Astrocyte (in vitro differentiated cells and primary cell): ENCODE results near the gene ARMH3. TPM values are rescaled to one million over a fixed set of nuclear protein-coding genes. Genes with fewer than 3 reads are reported as not detected.

Experiments
- DNase-seq: peaks from one replicate; pipeline ENCODE4 v3.0.0-alpha.2; 2010; ENCODE audit warnings: low read depth
- FAIRE-seq: peaks from 2 replicates; lab custom pipeline; 2011; peaks lifted over from hg19 to GRCh38; lab: Jason Lieb, UNC
- H2AFZ ChIP-seq: 2 replicates; pipeline ENCODE4 v1.6.0; 2012; ENCODE audit warnings: low read depth, low read length, inconsistent platforms
- H3K27ac ChIP-seq: 2 replicates; pipeline ENCODE4 v1.5.1; 2011; ENCODE audit warnings: low read depth, low read length, inconsistent platforms
- H3K27me3 ChIP-seq: 2 replicates; pipeline ENCODE4 v1.6.0; 2011; ENCODE audit warnings: low read length, inconsistent platforms; ENCODE audit not compliant: insufficient read depth
- H3K36me3 ChIP-seq: 2 replicates; pipeline ENCODE4 v1.5.1; 2011; ENCODE audit warnings: low read length, inconsistent platforms; ENCODE audit not compliant: insufficient read depth
- H3K4me1 ChIP-seq: 2 replicates; pipeline ENCODE4 v1.5.1; 2011; ENCODE audit warnings: low read length, inconsistent platforms; ENCODE audit not compliant: insufficient read depth
- H3K4me2 ChIP-seq: 2 replicates; pipeline ENCODE4 v1.6.0; 2012; ENCODE audit warnings: low read length, inconsistent platforms
- H3K4me3 ChIP-seq: 2 replicates; pipeline ENCODE4 v1.5.1; 2011; ENCODE audit warnings: low read depth, mild to moderate bottlenecking, low read length, inconsistent platforms; ENCODE audit not compliant: insufficient read depth
- H3K79me2 ChIP-seq: 2 replicates; pipeline ENCODE4 v1.6.0; 2012; ENCODE audit warnings: mild to moderate bottlenecking, low read length, inconsistent platforms; ENCODE audit not compliant: insufficient read depth
- H3K9ac ChIP-seq: 2 replicates; pipeline ENCODE4 v1.6.0; 2012; ENCODE audit warnings: mild to moderate bottlenecking, low read length, inconsistent platforms
- H3K9me3 ChIP-seq: 2 replicates; pipeline ENCODE4 v1.5.1; 2012; ENCODE audit warnings: low read depth, mild to moderate bottlenecking, low read length, inconsistent platforms; ENCODE audit not compliant: insufficient read depth
- H4K20me1 ChIP-seq: 2 replicates; pipeline ENCODE4 v1.6.0; 2012; ENCODE audit warnings: low read length, inconsistent platforms; ENCODE audit not compliant: insufficient read depth
- H3K27ac Mint-ChIP-seq: one replicate; pipeline ENCODE4 v1.8.0; 2021; ENCODE audit warnings: mild to moderate bottlenecking, mixed read lengths; ENCODE audit not compliant: unreplicated experiment
- H3K27me3 Mint-ChIP-seq: one replicate; pipeline ENCODE4 v1.8.0; 2021; ENCODE audit warnings: low read depth, mixed read lengths; ENCODE audit not compliant: unreplicated experiment
- H3K36me3 Mint-ChIP-seq: one replicate; pipeline ENCODE4 v1.8.0; 2021; ENCODE audit warnings: low read depth, mixed read lengths; ENCODE audit not compliant: unreplicated experiment
- H3K4me1 Mint-ChIP-seq: one replicate; pipeline ENCODE4 v1.8.0; 2021; ENCODE audit warnings: low read depth, mixed read lengths; ENCODE audit not compliant: unreplicated experiment
- H3K4me3 Mint-ChIP-seq: one replicate; pipeline ENCODE4 v1.8.0; 2021; ENCODE audit warnings: mild to moderate bottlenecking, moderate library complexity, mixed read lengths; ENCODE audit not compliant: unreplicated experiment
- H3K9me3 Mint-ChIP-seq: one replicate; pipeline ENCODE4 v1.8.0; 2021; ENCODE audit warnings: mild to moderate bottlenecking, mixed read lengths; ENCODE audit not compliant: unreplicated experiment
- EZH2 ChIP-seq: IDR thresholded peaks from 2 replicates; pipeline ENCODE4 v1.6.1; 2012; ENCODE audit warnings: mild to moderate bottlenecking, low read length, inconsistent platforms; ENCODE audit not compliant: insufficient read depth
- total RNA-seq: library from RNA; stranded (reverse); gene quantifications from 2 replicates; pipeline ENCODE4 v1.2.1, GENCODE V29; 2021
- TF ChIP-seq, protein P1 (sequence below): IDR thresholded peaks from 2 replicates; pipeline ENCODE4 v1.5.1; 2011; ENCODE audit warnings: low read depth, mild to moderate bottlenecking, inconsistent platforms, low read length, moderate library complexity; ENCODE audit not compliant: insufficient read depth

ARMH3 gene
- total RNA-seq, 1 donor from 2014 or later, result 22.6 TPM

DNA sequence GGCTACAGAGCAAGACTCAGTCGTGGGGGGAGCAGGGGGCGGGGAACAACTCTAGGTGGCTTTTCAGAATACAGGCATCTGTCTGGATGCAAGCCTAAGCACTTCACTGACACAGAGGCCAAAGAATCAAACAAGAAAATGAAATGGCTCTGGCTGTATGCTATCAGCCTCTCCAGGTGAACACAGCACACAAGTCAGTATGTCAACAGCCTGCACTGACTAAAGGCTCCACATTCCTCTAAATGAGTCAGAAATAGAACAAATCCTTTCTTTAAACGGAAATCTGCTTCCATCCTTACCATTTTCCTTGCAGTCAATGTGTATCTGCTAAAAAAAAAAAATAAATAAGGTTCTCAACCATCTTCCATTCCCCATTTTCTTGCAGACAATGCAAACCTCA, 88.3 kb downstream of the ARMH3 start:
- H3K79me2 ChIP-seq, result no peaks in the 10 kb centered on the region
- no peak overlapping the region for H3K4me3 Mint-ChIP-seq
- no peak for TF ChIP-seq EZH2
- TF ChIP-seq, protein P1, sequence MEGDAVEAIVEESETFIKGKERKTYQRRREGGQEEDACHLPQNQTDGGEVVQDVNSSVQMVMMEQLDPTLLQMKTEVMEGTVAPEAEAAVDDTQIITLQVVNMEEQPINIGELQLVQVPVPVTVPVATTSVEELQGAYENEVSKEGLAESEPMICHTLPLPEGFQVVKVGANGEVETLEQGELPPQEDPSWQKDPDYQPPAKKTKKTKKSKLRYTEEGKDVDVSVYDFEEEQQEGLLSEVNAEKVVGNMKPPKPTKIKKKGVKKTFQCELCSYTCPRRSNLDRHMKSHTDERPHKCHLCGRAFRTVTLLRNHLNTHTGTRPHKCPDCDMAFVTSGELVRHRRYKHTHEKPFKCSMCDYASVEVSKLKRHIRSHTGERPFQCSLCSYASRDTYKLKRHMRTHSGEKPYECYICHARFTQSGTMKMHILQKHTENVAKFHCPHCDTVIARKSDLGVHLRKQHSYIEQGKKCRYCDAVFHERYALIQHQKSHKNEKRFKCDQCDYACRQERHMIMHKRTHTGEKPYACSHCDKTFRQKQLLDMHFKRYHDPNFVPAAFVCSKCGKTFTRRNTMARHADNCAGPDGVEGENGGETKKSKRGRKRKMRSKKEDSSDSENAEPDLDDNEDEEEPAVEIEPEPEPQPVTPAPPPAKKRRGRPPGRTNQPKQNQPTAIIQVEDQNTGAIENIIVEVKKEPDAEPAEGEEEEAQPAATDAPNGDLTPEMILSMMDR, result no peak
- H3K27me3 Mint-ChIP-seq, result no peaks in the 10 kb centered on the region
- no peaks in the 10 kb centered on the region for H3K9me3 Mint-ChIP-seq
- no peaks in the 10 kb centered on the region for H3K9me3 ChIP-seq
- no peak overlapping the region for H2AFZ ChIP-seq
- DNase-seq (peak; percentile 52), FAIRE-seq (no peak)
- peaks cover 6% of the 10 kb centered on the region for H3K36me3 ChIP-seq
- no peak overlapping the region for H3K4me3 ChIP-seq
- no peaks in the 10 kb centered on the region for H4K20me1 ChIP-seq
- no peaks in the 10 kb centered on the region for H3K27me3 ChIP-seq
- peaks cover 5% of the 10 kb centered on the region for H3K4me1 Mint-ChIP-seq
- H3K27ac Mint-ChIP-seq, result no peak overlapping the region
- peak overlapping the region; percentile 11 for H3K4me2 ChIP-seq
- no peak overlapping the region for H3K9ac ChIP-seq
- peaks cover 8% of the 10 kb centered on the region for H3K4me1 ChIP-seq
- H3K27ac ChIP-seq, result no peak overlapping the region
- H3K36me3 Mint-ChIP-seq, result peaks cover 4% of the 10 kb centered on the region

DNA sequence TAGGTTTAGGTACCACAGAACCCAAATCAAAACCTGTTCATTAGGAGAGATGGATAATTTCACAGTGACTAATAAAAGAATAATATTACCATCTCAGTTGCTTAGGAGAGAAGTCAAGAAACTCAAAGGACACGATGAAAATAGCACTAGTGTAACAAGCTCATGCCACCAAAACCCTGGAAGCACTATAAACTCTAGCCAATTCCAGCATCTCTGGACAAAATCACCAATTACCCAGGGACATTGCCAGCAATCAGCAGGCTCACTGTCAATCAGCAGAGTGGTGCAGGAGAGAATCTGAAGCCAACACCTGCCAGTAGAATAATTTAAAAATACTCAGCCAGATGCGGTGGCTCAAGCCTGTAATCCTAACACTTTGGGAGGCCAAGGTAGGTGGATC, 88.9 kb downstream of the ARMH3 start:
- H3K36me3 Mint-ChIP-seq, result peaks cover 2% of the 10 kb centered on the region

DNA sequence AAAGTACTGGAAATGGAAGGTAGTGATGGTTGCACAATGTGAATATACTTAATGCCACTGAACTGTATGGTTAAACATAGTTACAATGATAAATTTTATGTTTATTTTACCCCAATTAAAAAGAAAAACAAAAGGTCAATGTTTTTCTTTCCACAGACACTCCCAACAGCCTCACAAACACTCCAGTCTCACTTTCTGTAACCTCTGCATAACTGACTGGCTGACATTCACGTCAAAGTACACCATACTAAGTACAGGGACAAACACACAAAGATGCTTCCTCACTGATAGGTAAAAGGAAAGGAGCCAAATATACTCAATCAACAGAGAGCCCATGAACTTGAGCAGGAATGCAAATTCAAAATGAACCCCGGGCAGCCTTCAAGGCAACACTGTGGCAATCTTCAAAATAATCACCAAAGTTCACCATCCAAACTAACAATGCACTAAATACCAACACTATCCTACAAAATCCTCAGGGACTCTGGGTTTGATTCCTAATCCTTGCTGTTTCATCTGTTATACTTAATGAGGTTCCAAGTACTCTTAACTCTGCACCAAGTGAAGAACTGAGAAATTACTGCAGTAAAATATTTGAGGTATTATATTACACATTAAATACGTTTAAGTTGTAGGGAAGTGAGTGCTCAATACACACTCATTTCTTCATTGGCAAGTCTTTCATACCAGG, 90.8 kb downstream of the ARMH3 start:
- H3K4me1 ChIP-seq, result peaks cover 15% of the 10 kb centered on the region
- no peak overlapping the region for H3K4me2 ChIP-seq
- H3K27me3 ChIP-seq, result no peaks in the 10 kb centered on the region
- no peaks in the 10 kb centered on the region for H3K9me3 ChIP-seq
- H3K79me2 ChIP-seq, result no peaks in the 10 kb centered on the region
- no peaks in the 10 kb centered on the region for H3K9me3 Mint-ChIP-seq
- H3K36me3 Mint-ChIP-seq, result peaks cover 4% of the 10 kb centered on the region
- peaks cover 10% of the 10 kb centered on the region for H3K4me1 Mint-ChIP-seq
- H3K4me3 Mint-ChIP-seq, result no peak overlapping the region
- H4K20me1 ChIP-seq, result no peaks in the 10 kb centered on the region
- H3K4me3 ChIP-seq, result no peak overlapping the region
- peaks cover 7% of the 10 kb centered on the region for H3K36me3 ChIP-seq
- DNase-seq (no peak), FAIRE-seq (no peak)
- H2AFZ ChIP-seq, result no peak overlapping the region
- H3K27ac ChIP-seq, result no peak overlapping the region
- H3K27ac Mint-ChIP-seq, result no peak overlapping the region
- H3K9ac ChIP-seq, result no peak overlapping the region
- TF ChIP-seq, protein P1, result no peak
- TF ChIP-seq EZH2, result no peak
- H3K27me3 Mint-ChIP-seq, result no peaks in the 10 kb centered on the region

More for the DNA sequence above, 88.9 kb downstream of the ARMH3 start:
- DNase-seq, result no peak
- H3K27me3 ChIP-seq, result no peaks in the 10 kb centered on the region
- no peaks in the 10 kb centered on the region for H4K20me1 ChIP-seq
- FAIRE-seq, result no peak
- H3K36me3 ChIP-seq, result peaks cover 8% of the 10 kb centered on the region
- H3K4me2 ChIP-seq, result no peak overlapping the region
- no peak overlapping the region for H3K4me3 Mint-ChIP-seq
- H3K4me1 ChIP-seq, result peaks cover 11% of the 10 kb centered on the region
- H2AFZ ChIP-seq, result no peak overlapping the region
- H3K79me2 ChIP-seq, result no peaks in the 10 kb centered on the region
- no peak overlapping the region for H3K9ac ChIP-seq
- no peaks in the 10 kb centered on the region for H3K9me3 ChIP-seq
- no peaks in the 10 kb centered on the region for H3K27me3 Mint-ChIP-seq
- TF ChIP-seq, protein P1, result no peak
- TF ChIP-seq EZH2, result no peak
- H3K27ac ChIP-seq, result no peak overlapping the region
- no peak overlapping the region for H3K27ac Mint-ChIP-seq
- peaks cover 8% of the 10 kb centered on the region for H3K4me1 Mint-ChIP-seq
- H3K9me3 Mint-ChIP-seq, result no peaks in the 10 kb centered on the region
- no peak overlapping the region for H3K4me3 ChIP-seq
